Measurements from ENCODE around the gene GREM2. TPM values are rescaled to one million over a fixed set of nuclear protein-coding genes. Genes with fewer than 3 reads are reported as not detected.

Gene GREM2
- total RNA-seq, 1 experiment from 2014 or later: 0.17 TPM

DNA sequence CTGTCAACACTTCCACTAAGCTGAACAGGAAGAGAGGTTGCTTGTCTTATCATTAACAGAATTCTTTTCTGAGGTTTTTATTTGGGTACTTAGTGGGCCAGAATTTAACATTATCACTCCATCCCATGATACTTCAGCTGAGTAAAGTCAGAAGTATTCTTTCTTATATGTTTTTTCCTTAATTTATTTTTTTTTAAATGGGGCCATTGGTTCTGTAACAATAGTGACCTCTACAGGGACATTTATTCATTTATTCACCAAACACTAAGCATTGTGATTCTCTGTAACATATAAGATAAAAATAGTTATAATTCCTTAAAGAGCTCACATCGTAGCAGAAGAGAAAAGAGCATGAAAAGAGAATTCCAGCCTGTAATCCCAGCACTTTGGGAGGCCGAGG lies 9.8 kb downstream of the GREM2 start (continued):
- no peak for TF ChIP-seq ZNF317 (CRISPR knock-in tag; IDR thresholded peaks at IDR 0.05; ENCODE audit: borderline replicate concordance, low read depth)
- TF ChIP-seq, protein P1, sequence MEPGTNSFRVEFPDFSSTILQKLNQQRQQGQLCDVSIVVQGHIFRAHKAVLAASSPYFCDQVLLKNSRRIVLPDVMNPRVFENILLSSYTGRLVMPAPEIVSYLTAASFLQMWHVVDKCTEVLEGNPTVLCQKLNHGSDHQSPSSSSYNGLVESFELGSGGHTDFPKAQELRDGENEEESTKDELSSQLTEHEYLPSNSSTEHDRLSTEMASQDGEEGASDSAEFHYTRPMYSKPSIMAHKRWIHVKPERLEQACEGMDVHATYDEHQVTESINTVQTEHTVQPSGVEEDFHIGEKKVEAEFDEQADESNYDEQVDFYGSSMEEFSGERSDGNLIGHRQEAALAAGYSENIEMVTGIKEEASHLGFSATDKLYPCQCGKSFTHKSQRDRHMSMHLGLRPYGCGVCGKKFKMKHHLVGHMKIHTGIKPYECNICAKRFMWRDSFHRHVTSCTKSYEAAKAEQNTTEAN (CRISPR knock-in tag; IDR thresholded peaks at IDR 0.05): no peak
- TF ChIP-seq, protein P2, sequence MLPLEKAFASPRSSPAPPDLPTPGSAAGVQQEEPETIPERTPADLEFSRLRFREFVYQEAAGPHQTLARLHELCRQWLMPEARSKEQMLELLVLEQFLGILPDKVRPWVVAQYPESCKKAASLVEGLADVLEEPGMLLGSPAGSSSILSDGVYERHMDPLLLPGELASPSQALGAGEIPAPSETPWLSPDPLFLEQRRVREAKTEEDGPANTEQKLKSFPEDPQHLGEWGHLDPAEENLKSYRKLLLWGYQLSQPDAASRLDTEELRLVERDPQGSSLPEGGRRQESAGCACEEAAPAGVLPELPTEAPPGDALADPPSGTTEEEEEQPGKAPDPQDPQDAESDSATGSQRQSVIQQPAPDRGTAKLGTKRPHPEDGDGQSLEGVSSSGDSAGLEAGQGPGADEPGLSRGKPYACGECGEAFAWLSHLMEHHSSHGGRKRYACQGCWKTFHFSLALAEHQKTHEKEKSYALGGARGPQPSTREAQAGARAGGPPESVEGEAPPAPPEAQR (CRISPR knock-in tag; IDR thresholded peaks at IDR 0.05): no peak
- TF ChIP-seq CBFB (CRISPR knock-in tag; IDR thresholded peaks at IDR 0.05; ENCODE audit: low read depth): no peak
- no peak for TF ChIP-seq TP53 (CRISPR knock-in tag; IDR thresholded peaks at IDR 0.05)
- TF ChIP-seq PRRX2 (CRISPR knock-in tag; IDR thresholded peaks at IDR 0.05): no peak
- TF ChIP-seq NR2C2 (CRISPR knock-in tag; IDR thresholded peaks at IDR 0.05): no peak

DNA sequence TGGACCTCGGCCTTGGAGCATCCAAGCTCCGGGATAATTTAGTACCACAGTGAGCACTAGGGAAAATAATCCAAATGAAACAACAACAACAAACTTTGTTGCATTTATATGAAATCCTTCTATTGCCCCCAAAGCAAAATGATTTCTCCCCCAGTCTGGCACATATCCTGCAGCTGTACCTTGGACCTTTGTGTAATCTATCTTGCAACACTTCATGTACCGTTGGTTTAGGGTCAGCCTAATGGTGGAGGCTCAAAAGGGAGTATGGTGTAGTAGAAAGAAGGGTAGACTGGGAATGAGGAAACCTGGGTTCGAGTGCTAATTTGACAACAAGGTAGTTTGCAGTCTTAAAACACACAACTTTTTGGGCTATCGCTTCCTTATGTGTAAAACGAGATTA lies 12.1 kb downstream of the GREM2 start:
- Mint-ChIP-seq H3K36me3 (no peaks in the 10 kb centered on the region), H3K4me3 (no peak overlapping the region), H3K27ac (no peak overlapping the region), H3K27me3 (ENCODE audit: low read depth) (no peaks in the 10 kb centered on the region), H3K4me1 (peaks cover 11% of the 10 kb centered on the region), H3K9me3 (no peaks in the 10 kb centered on the region)
- POLR2A ChIA-PET: no interaction called here
- CTCF ChIA-PET: no interaction called here
- DNase-seq (ENCODE audit: low spot score): no peak
- ATAC-seq: no peak
- no peak for TF ChIP-seq FOXK1 (CRISPR knock-in tag; IDR thresholded peaks at IDR 0.05)
- TF ChIP-seq, protein P3, sequence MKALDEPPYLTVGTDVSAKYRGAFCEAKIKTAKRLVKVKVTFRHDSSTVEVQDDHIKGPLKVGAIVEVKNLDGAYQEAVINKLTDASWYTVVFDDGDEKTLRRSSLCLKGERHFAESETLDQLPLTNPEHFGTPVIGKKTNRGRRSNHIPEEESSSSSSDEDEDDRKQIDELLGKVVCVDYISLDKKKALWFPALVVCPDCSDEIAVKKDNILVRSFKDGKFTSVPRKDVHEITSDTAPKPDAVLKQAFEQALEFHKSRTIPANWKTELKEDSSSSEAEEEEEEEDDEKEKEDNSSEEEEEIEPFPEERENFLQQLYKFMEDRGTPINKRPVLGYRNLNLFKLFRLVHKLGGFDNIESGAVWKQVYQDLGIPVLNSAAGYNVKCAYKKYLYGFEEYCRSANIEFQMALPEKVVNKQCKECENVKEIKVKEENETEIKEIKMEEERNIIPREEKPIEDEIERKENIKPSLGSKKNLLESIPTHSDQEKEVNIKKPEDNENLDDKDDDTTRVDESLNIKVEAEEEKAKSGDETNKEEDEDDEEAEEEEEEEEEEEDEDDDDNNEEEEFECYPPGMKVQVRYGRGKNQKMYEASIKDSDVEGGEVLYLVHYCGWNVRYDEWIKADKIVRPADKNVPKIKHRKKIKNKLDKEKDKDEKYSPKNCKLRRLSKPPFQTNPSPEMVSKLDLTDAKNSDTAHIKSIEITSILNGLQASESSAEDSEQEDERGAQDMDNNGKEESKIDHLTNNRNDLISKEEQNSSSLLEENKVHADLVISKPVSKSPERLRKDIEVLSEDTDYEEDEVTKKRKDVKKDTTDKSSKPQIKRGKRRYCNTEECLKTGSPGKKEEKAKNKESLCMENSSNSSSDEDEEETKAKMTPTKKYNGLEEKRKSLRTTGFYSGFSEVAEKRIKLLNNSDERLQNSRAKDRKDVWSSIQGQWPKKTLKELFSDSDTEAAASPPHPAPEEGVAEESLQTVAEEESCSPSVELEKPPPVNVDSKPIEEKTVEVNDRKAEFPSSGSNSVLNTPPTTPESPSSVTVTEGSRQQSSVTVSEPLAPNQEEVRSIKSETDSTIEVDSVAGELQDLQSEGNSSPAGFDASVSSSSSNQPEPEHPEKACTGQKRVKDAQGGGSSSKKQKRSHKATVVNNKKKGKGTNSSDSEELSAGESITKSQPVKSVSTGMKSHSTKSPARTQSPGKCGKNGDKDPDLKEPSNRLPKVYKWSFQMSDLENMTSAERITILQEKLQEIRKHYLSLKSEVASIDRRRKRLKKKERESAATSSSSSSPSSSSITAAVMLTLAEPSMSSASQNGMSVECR (CRISPR knock-in tag; IDR thresholded peaks at IDR 0.05; ENCODE audit: borderline replicate concordance): no peak
- TF ChIP-seq, protein P4, sequence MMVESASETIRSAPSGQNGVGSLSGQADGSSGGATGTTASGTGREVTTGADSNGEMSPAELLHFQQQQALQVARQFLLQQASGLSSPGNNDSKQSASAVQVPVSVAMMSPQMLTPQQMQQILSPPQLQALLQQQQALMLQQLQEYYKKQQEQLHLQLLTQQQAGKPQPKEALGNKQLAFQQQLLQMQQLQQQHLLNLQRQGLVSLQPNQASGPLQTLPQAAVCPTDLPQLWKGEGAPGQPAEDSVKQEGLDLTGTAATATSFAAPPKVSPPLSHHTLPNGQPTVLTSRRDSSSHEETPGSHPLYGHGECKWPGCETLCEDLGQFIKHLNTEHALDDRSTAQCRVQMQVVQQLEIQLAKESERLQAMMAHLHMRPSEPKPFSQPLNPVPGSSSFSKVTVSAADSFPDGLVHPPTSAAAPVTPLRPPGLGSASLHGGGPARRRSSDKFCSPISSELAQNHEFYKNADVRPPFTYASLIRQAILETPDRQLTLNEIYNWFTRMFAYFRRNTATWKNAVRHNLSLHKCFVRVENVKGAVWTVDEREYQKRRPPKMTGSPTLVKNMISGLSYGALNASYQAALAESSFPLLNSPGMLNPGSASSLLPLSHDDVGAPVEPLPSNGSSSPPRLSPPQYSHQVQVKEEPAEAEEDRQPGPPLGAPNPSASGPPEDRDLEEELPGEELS (CRISPR knock-in tag; IDR thresholded peaks at IDR 0.05): no peak
- TF ChIP-seq, protein P1 (CRISPR knock-in tag; IDR thresholded peaks at IDR 0.05): no peak
- TF ChIP-seq ELF4 (CRISPR knock-in tag; IDR thresholded peaks at IDR 0.05; ENCODE audit: low read depth): no peak
- TF ChIP-seq, protein P5, sequence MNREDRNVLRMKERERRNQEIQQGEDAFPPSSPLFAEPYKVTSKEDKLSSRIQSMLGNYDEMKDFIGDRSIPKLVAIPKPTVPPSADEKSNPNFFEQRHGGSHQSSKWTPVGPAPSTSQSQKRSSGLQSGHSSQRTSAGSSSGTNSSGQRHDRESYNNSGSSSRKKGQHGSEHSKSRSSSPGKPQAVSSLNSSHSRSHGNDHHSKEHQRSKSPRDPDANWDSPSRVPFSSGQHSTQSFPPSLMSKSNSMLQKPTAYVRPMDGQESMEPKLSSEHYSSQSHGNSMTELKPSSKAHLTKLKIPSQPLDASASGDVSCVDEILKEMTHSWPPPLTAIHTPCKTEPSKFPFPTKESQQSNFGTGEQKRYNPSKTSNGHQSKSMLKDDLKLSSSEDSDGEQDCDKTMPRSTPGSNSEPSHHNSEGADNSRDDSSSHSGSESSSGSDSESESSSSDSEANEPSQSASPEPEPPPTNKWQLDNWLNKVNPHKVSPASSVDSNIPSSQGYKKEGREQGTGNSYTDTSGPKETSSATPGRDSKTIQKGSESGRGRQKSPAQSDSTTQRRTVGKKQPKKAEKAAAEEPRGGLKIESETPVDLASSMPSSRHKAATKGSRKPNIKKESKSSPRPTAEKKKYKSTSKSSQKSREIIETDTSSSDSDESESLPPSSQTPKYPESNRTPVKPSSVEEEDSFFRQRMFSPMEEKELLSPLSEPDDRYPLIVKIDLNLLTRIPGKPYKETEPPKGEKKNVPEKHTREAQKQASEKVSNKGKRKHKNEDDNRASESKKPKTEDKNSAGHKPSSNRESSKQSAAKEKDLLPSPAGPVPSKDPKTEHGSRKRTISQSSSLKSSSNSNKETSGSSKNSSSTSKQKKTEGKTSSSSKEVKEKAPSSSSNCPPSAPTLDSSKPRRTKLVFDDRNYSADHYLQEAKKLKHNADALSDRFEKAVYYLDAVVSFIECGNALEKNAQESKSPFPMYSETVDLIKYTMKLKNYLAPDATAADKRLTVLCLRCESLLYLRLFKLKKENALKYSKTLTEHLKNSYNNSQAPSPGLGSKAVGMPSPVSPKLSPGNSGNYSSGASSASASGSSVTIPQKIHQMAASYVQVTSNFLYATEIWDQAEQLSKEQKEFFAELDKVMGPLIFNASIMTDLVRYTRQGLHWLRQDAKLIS (CRISPR knock-in tag; IDR thresholded peaks at IDR 0.05; ENCODE audit: borderline replicate concordance): no peak
- no peak for TF ChIP-seq ZNF219 (CRISPR knock-in tag; IDR thresholded peaks at IDR 0.05; ENCODE audit: borderline replicate concordance)
- TF ChIP-seq, protein P6, sequence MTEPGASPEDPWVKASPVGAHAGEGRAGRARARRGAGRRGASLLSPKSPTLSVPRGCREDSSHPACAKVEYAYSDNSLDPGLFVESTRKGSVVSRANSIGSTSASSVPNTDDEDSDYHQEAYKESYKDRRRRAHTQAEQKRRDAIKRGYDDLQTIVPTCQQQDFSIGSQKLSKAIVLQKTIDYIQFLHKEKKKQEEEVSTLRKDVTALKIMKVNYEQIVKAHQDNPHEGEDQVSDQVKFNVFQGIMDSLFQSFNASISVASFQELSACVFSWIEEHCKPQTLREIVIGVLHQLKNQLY (CRISPR knock-in tag; IDR thresholded peaks at IDR 0.05): no peak
- TF ChIP-seq ZNF423 (CRISPR knock-in tag; IDR thresholded peaks at IDR 0.05): no peak
- no peak for TF ChIP-seq ZBTB21 (CRISPR knock-in tag; IDR thresholded peaks at IDR 0.05; ENCODE audit: borderline replicate concordance)
- TF ChIP-seq, protein P7, sequence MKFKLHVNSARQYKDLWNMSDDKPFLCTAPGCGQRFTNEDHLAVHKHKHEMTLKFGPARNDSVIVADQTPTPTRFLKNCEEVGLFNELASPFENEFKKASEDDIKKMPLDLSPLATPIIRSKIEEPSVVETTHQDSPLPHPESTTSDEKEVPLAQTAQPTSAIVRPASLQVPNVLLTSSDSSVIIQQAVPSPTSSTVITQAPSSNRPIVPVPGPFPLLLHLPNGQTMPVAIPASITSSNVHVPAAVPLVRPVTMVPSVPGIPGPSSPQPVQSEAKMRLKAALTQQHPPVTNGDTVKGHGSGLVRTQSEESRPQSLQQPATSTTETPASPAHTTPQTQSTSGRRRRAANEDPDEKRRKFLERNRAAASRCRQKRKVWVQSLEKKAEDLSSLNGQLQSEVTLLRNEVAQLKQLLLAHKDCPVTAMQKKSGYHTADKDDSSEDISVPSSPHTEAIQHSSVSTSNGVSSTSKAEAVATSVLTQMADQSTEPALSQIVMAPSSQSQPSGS (CRISPR knock-in tag; IDR thresholded peaks at IDR 0.05; ENCODE audit: borderline replicate concordance, low read depth): no peak

Measured in WTC11 (cell line).